H1 (cell line): ENCODE data around the gene ZSWIM6. TPM values are rescaled to one million over a fixed set of nuclear protein-coding genes. Genes with fewer than 3 reads are reported as not detected.

Source experiments
- CTCF ChIA-PET: fragments of 300-600 bp; sonication (Branson Sonifier 250); formaldehyde crosslinking; loops from one replicate; lab custom pipeline; 2021; ENCODE audit not compliant: partially characterized antibody; lab: Charles Lee
- POLR2A ChIA-PET: fragments of 300-600 bp; sonication (Branson Sonifier 250); formaldehyde crosslinking; loops from one replicate; lab custom pipeline; 2021; ENCODE audit warnings: inconsistent platforms; ENCODE audit not compliant: partially characterized antibody; lab: Charles Lee
- DNase-seq, 2 experiments: peaks; one replicate each; pipeline versions ENCODE4 v3.0.0 to v3.0.0-alpha.2; 2010 to 2022; ENCODE audit warnings: low spot score in 2 of 2, low read depth in 1 of 2, mixed read lengths in 1 of 2
- FAIRE-seq: peaks from 2 replicates; lab custom pipeline; 2011; peaks lifted over from hg19 to GRCh38; lab: Jason Lieb, UNC
- H2AFZ ChIP-seq: 2 replicates; pipeline ENCODE4 v1.8.1; 2012; ENCODE audit warnings: low read length, inconsistent platforms
- H2AK5ac ChIP-seq: 2 replicates; pipeline ENCODE4 v1.6.1; 2013; ENCODE audit warnings: low read depth, low read length
- H2BK120ac ChIP-seq: replicated peaks from 2 replicates; pipeline ENCODE3; 2013; ENCODE audit warnings: low read depth, low read length, inconsistent platforms
- H2BK12ac ChIP-seq: 2 replicates; pipeline ENCODE4 v1.6.1; 2013; ENCODE audit warnings: low read depth, low read length
- H2BK15ac ChIP-seq: 2 replicates; pipeline ENCODE4 v1.6.1; 2013; ENCODE audit warnings: low read length
- H2BK20ac ChIP-seq: 2 replicates; pipeline ENCODE4 v1.6.1; 2013; ENCODE audit warnings: low read length
- H2BK5ac ChIP-seq: 2 replicates; pipeline ENCODE4 v1.6.1; 2013; ENCODE audit warnings: low read depth, low read length
- H3K14ac ChIP-seq: 2 replicates; pipeline ENCODE4 v1.6.1; 2013; ENCODE audit warnings: inconsistent platforms; ENCODE audit not compliant: insufficient read length
- H3K18ac ChIP-seq: 2 replicates; pipeline ENCODE4 v1.6.1; 2013; ENCODE audit warnings: low read length; ENCODE audit errors: extremely low read depth
- H3K23ac ChIP-seq: 2 replicates; pipeline ENCODE4 v1.6.1; 2013; ENCODE audit warnings: inconsistent platforms; ENCODE audit not compliant: insufficient read length
- H3K23me2 ChIP-seq: 2 replicates; pipeline ENCODE4 v1.6.1; 2013; ENCODE audit warnings: low read depth, low read length
- H3K27ac ChIP-seq: 2 replicates; pipeline ENCODE4 v1.6.1; 2011; ENCODE audit warnings: low read depth, low read length, inconsistent platforms
- H3K27me3 ChIP-seq, 4 experiments: replicated peaks in 1 of 4; 1 replicate in 1 of 4; 2 replicates in 3 of 4; pipeline versions ENCODE4 v1.6.1 to v1.8.1; 2011 to 2013; ENCODE audit warnings: low read length in 3 of 4, mild to moderate bottlenecking in 3 of 4, inconsistent platforms in 2 of 4, mixed read lengths in 2 of 4, moderate library complexity in 1 of 4; ENCODE audit not compliant: control insufficient read depth in 3 of 4, insufficient read depth in 3 of 4; ENCODE audit errors: extremely low read depth in 1 of 4
- H3K36me3 ChIP-seq, 4 experiments: 2 replicates each; pipeline versions ENCODE4 v1.6.1 to v1.8.1; 2011 to 2013; ENCODE audit warnings: mild to moderate bottlenecking in 4 of 4, low read length in 3 of 4, moderate library complexity in 2 of 4, control low read depth in 1 of 4, inconsistent platforms in 1 of 4; ENCODE audit not compliant: insufficient read depth in 4 of 4, control insufficient read depth in 2 of 4
- H3K4ac ChIP-seq: replicated peaks from 2 replicates; pipeline ENCODE3; 2013; ENCODE audit warnings: low read length, low read depth, mixed read lengths, inconsistent platforms; ENCODE audit not compliant: insufficient read length
- H3K4me1 ChIP-seq, 4 experiments: replicated peaks in 1 of 4; 1 replicate in 1 of 4; 2 replicates in 3 of 4; pipeline versions ENCODE4 v1.6.1 to v1.8.1; 2011 to 2013; ENCODE audit warnings: low read length in 3 of 4, inconsistent platforms in 2 of 4, mixed read lengths in 1 of 4; ENCODE audit not compliant: insufficient read depth in 4 of 4, control insufficient read depth in 3 of 4
- H3K4me2 ChIP-seq, 2 experiments: 2 replicates each; pipeline versions ENCODE4 v1.6.1 to v1.8.1; 2011 to 2013; ENCODE audit warnings: low read depth in 2 of 2, low read length in 2 of 2, control low read depth in 1 of 2, inconsistent platforms in 1 of 2, mild to moderate bottlenecking in 1 of 2; ENCODE audit not compliant: insufficient read depth in 1 of 2
- H3K4me3 ChIP-seq, 4 experiments: fragments of 200-600, 300-600 bp in 1 of 4; sonication (generic), shearing (Covaris generic), sonication (Bioruptor Twin) in 1 of 4; 2 replicates each; pipeline versions ENCODE4 v1.5.1 to v1.8.1; 2011 to 2016; ENCODE audit warnings: low read length in 4 of 4, low read depth in 3 of 4, control low read depth in 2 of 4, inconsistent platforms in 2 of 4, mild to moderate bottlenecking in 2 of 4, mixed read lengths in 1 of 4, moderate library complexity in 1 of 4; ENCODE audit not compliant: insufficient read depth in 2 of 4; ENCODE audit errors: extremely low read depth in 1 of 4
- H3K56ac ChIP-seq: replicated peaks from 2 replicates; pipeline ENCODE3; 2013; ENCODE audit warnings: low read depth, mild to moderate bottlenecking, mixed read lengths, low read length, inconsistent platforms; ENCODE audit not compliant: insufficient read length
- H3K79me1 ChIP-seq: 2 replicates; pipeline ENCODE4 v1.6.1; 2013; ENCODE audit warnings: low read depth, low read length, control low read depth
- H3K79me2 ChIP-seq, 2 experiments: 2 replicates each; pipeline versions ENCODE4 v1.6.1 to v1.8.1; 2012 to 2013; ENCODE audit warnings: low read length in 2 of 2, mild to moderate bottlenecking in 2 of 2, inconsistent platforms in 1 of 2; ENCODE audit not compliant: insufficient read depth in 2 of 2, control insufficient read depth in 1 of 2
- H3K9ac ChIP-seq, 4 experiments: replicated peaks in 1 of 4; 1 replicate in 1 of 4; 2 replicates in 3 of 4; pipeline versions ENCODE4 v1.6.1 to v1.8.1; 2011 to 2013; ENCODE audit warnings: low read depth in 3 of 4, low read length in 3 of 4, control low read depth in 2 of 4, mild to moderate bottlenecking in 2 of 4, moderate library complexity in 2 of 4, inconsistent platforms in 1 of 4; ENCODE audit errors: extremely low read depth in 1 of 4
- H3K9me3 ChIP-seq, 2 experiments: 2 replicates each; pipeline versions ENCODE4 v1.6.1 to v1.8.1; 2012 to 2013; ENCODE audit warnings: mild to moderate bottlenecking in 2 of 2, moderate library complexity in 2 of 2, control low read depth in 1 of 2, inconsistent platforms in 1 of 2, low read depth in 1 of 2, low read length in 1 of 2, mixed read lengths in 1 of 2; ENCODE audit not compliant: insufficient read depth in 2 of 2
- H4K20me1 ChIP-seq, 2 experiments: replicated peaks in 1 of 2; 2 replicates each; pipeline versions ENCODE3 to v1.8.1; 2011 to 2013; ENCODE audit warnings: inconsistent platforms in 2 of 2, low read length in 2 of 2, mild to moderate bottlenecking in 1 of 2; ENCODE audit not compliant: insufficient read depth in 2 of 2, control insufficient read depth in 1 of 2
- H4K5ac ChIP-seq: 2 replicates; pipeline ENCODE4 v1.6.1; 2013; ENCODE audit warnings: low read length, low read depth, mixed read lengths, inconsistent platforms; ENCODE audit not compliant: insufficient read length
- H4K8ac ChIP-seq: 2 replicates; pipeline ENCODE4 v1.8.0; 2013; ENCODE audit warnings: mild to moderate bottlenecking, moderate library complexity, low read length, inconsistent platforms; ENCODE audit not compliant: insufficient read depth; ENCODE audit errors: extremely low read depth
- H4K91ac ChIP-seq: replicated peaks from 2 replicates; pipeline ENCODE3; 2013; ENCODE audit warnings: low read length, mixed read lengths, inconsistent platforms; ENCODE audit not compliant: insufficient read length
- CEBPB ChIP-seq: IDR thresholded peaks from 2 replicates; pipeline ENCODE4 v1.6.1; 2012; ENCODE audit warnings: low read depth, low read length
- CTBP2 ChIP-seq: IDR thresholded peaks from 2 replicates; pipeline ENCODE4 v1.7.0; 2011; ENCODE audit warnings: borderline replicate concordance, mild to moderate bottlenecking, moderate library complexity, mixed read lengths, low read length; ENCODE audit not compliant: insufficient read depth, insufficient read length
- FOSL1 ChIP-seq: IDR thresholded peaks from 2 replicates; pipeline ENCODE4 v1.6.1; 2011; ENCODE audit warnings: mild to moderate bottlenecking, low read depth, low read length, moderate library complexity; ENCODE audit not compliant: insufficient read depth
- MAFK ChIP-seq: IDR thresholded peaks from 2 replicates; pipeline ENCODE4 v1.6.1; 2012; ENCODE audit warnings: low read depth, mild to moderate bottlenecking, improper control_type of control experiment, low read length
- NRF1 ChIP-seq: IDR thresholded peaks from 2 replicates; pipeline ENCODE4 v1.6.1; 2011; ENCODE audit warnings: mild to moderate bottlenecking, low read depth, low read length, improper control_type of control experiment
- PHF8 ChIP-seq: fragments of 200-600 bp; sonication (generic); conservative IDR thresholded peaks from 2 replicates; pipeline ENCODE4 v1.7.1; 2012; ENCODE audit warnings: low read depth, mild to moderate bottlenecking, inconsistent platforms, low read length, moderate library complexity
- SIX5 ChIP-seq: IDR thresholded peaks from 2 replicates; pipeline ENCODE4 v1.6.1; 2011; ENCODE audit warnings: mild to moderate bottlenecking, low read depth, low read length
- SP2 ChIP-seq: IDR thresholded peaks from 2 replicates; pipeline ENCODE4 v1.6.1; 2012; ENCODE audit warnings: mild to moderate bottlenecking, low read length, inconsistent platforms
- SP4 ChIP-seq: IDR thresholded peaks from 2 replicates; pipeline ENCODE4 v1.6.1; 2012; ENCODE audit warnings: low read length, inconsistent platforms
- SRF ChIP-seq: IDR thresholded peaks from 2 replicates; pipeline ENCODE4 v1.6.1; 2011; ENCODE audit warnings: mild to moderate bottlenecking, low read depth, low read length, moderate library complexity
- TBP ChIP-seq: IDR thresholded peaks from 2 replicates; pipeline ENCODE4 v1.6.1; 2011; ENCODE audit warnings: low read depth, low read length, improper control_type of control experiment
- TCF12 ChIP-seq: IDR thresholded peaks from 2 replicates; pipeline ENCODE4 v1.6.1; 2011; ENCODE audit warnings: low read depth, mild to moderate bottlenecking, low read length
- WGBS, 2 experiments: shearing (Covaris generic) in 1 of 2; methylation state at CpG; one replicate each; pipeline versions ENCODE4 v1.1.6 to v1.1.7; 2013 to 2015; ENCODE audit warnings: low lambda C conversion rate in 2 of 2, mixed read lengths in 2 of 2, inconsistent platforms in 1 of 2, low coverage in 1 of 2, missing lambda C conversion rate in 1 of 2; ENCODE audit not compliant: insufficient replicate concordance in 2 of 2, insufficient coverage in 1 of 2, insufficient read length in 1 of 2; ENCODE audit errors: extremely low coverage in 1 of 2, missing lambda C conversion rate in 1 of 2; 5-methylcytosine and 5-hydroxymethylcytosine counted together
- polyA plus RNA-seq, 7 experiments: library from polyadenylated mRNA; depleted of rRNA in 3 of 7; stranded (reverse) in 5 of 7; unstranded in 2 of 7; fragments of >200 nt in 5 of 7; fragments of 200-250 nt in 2 of 7; gene quantifications; 1 replicate in 5 of 7; 2 replicates in 1 of 7; 4 replicates in 1 of 7; pipeline versions ENCODE4 v1.2.1 to v1.2.3, GENCODE V29; 2011 to 2013; ENCODE audit warnings: missing spikeins in 2 of 7, mixed read lengths in 2 of 7
- total RNA-seq: library from RNA; stranded (reverse); fragmentation: NEBNext Ultra II Directional; extraction: Animal tissue kit (Norgen Biotek cat#: 25700); gene quantifications from 2 replicates; pipeline ENCODE4 v1.2.1, GENCODE V29; 2021
- TF ChIP-seq, protein P1 (sequence below), 3 experiments: IDR thresholded peaks; 1 replicate in 2 of 3; 2 replicates in 1 of 3; pipeline versions ENCODE4 v1.5.1 to v1.6.1; 2011; ENCODE audit warnings: low read length in 3 of 3, mild to moderate bottlenecking in 3 of 3, inconsistent platforms in 2 of 3, low read depth in 1 of 3, moderate library complexity in 1 of 3; ENCODE audit not compliant: insufficient read depth in 1 of 3; ENCODE audit errors: control extremely low read depth in 1 of 3

The ZSWIM6 gene
- total and polyA plus RNA-seq, 2 of the 8 experiments (the other 6 are each of a cell fraction or from before 2014, with no cell fraction given) = 7.9 to 12.4 TPM

DNA sequence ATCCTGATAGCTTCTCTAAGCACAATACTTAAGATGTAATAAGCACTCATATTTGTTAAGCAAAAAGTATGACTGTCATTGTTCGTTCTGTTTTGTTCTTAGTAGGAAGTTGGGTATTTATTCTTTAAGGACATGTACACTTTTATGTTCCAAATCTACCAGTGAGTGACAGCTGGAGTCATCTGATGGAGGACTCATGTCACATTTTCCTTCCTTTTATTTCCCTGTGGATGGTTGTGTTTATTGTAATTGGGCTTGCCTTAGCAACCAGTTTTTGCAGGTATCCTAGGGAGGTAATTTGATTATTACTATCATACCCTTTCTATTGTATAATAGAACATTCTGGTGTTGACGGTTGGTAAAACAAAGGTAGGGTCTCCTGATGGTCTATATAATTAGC is 145.7 kb downstream of the ZSWIM6 start:
- POLR2A ChIA-PET = no interaction called here
- Histone ChIP-seq H3K27ac (no peak overlapping the region), H4K5ac (no peak overlapping the region), H2BK120ac (no peak overlapping the region), H2BK12ac (no peak overlapping the region), H2BK15ac (no peak overlapping the region), H4K20me1 (no peaks in the 10 kb centered on the region), H4K8ac (no peak overlapping the region), H3K4me3 (no peak overlapping the region), H2AFZ (no peak overlapping the region), H4K91ac (no peak overlapping the region), H3K27me3 (no peaks in the 10 kb centered on the region), H3K4me2 (no peak overlapping the region), H3K23ac (no peak overlapping the region), H3K56ac (no peak overlapping the region), H3K9ac (no peak overlapping the region), H3K9me3 (no peaks in the 10 kb centered on the region), H3K18ac (no peak overlapping the region), H2BK5ac (no peak overlapping the region), H3K23me2 (no peaks in the 10 kb centered on the region), H3K4me1 (peaks cover 0 to 4% (median 0%) of the 10 kb centered on the region in 4 experiments; a peak in 2 of 7 replicates), H3K4ac (no peak overlapping the region), H2BK20ac (no peak overlapping the region), H3K14ac (no peak overlapping the region), H2AK5ac (no peak overlapping the region), H3K79me2 (no peaks in the 10 kb centered on the region), H3K36me3 (no peaks in the 10 kb centered on the region), H3K79me1 (no peaks in the 10 kb centered on the region)
- FAIRE-seq (no peak), DNase-seq (no peak)
- 93% methylated on average over 2 of the region's 2 CpGs; no CpG with 5 or more reads in 1 of the 2 experiments for WGBS, 2 experiments
- CTCF ChIA-PET = interaction anchor here (0.6 to 1.2 kb wide), 3 partner anchors 25 to 438 kb away, joined by 3 read pairs; no protein-coding TSS in a partner anchor
- no peak for TF ChIP-seq FOSL1
- TF ChIP-seq TBP = no peak
- no peak for TF ChIP-seq NRF1
- no peak for TF ChIP-seq SP2
- TF ChIP-seq MAFK = no peak
- no peak for TF ChIP-seq TCF12
- TF ChIP-seq, protein P1, sequence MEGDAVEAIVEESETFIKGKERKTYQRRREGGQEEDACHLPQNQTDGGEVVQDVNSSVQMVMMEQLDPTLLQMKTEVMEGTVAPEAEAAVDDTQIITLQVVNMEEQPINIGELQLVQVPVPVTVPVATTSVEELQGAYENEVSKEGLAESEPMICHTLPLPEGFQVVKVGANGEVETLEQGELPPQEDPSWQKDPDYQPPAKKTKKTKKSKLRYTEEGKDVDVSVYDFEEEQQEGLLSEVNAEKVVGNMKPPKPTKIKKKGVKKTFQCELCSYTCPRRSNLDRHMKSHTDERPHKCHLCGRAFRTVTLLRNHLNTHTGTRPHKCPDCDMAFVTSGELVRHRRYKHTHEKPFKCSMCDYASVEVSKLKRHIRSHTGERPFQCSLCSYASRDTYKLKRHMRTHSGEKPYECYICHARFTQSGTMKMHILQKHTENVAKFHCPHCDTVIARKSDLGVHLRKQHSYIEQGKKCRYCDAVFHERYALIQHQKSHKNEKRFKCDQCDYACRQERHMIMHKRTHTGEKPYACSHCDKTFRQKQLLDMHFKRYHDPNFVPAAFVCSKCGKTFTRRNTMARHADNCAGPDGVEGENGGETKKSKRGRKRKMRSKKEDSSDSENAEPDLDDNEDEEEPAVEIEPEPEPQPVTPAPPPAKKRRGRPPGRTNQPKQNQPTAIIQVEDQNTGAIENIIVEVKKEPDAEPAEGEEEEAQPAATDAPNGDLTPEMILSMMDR (IDR thresholded peaks at IDR 0.05; ENCODE audit: control extremely low read depth in 1 of 3, insufficient read depth in 1 of 3, low read depth in 1 of 3, low read length in 3 of 3) = no peak
- no peak for TF ChIP-seq SIX5
- TF ChIP-seq CEBPB = no peak
- no peak for TF ChIP-seq SP4
- no peak for TF ChIP-seq SRF
- no peak for TF ChIP-seq CTBP2
- no peak for TF ChIP-seq PHF8
